ENCODE results near the gene PIWIL4.
"Not testable (repeated sequence)": the region's sequence is repeated elsewhere in the genome, so short reads cannot be mapped to it uniquely, and the experiment has no call there.

- not testable (repeated sequence) for TF ChIP-seq CTCF (IDR thresholded peaks at IDR 0.05; ENCODE audit: poor library complexity, severe bottlenecking); RAD21 (conservative IDR thresholded peaks at IDR 0.05); REST (IDR thresholded peaks at IDR 0.05; ENCODE audit: borderline replicate concordance); POLR2AphosphoS5 (IDR thresholded peaks at IDR 0.05)
Measured at GRCh38 chr11:94643186-94643585, 76.0 kb downstream of the PIWIL4 start.
